HepG2 (cell line): Measurements from ENCODE around the gene IFIT5.

ENCODE experiments used
- AHDC1 ChIP-seq: sonication (generic); formaldehyde crosslinking; IDR thresholded peaks from 2 replicates; pipeline ENCODE4 v1.5.1; 2020; ENCODE audit warnings: mild to moderate bottlenecking, missing genetic modification reagents, borderline replicate concordance
- CBX5 ChIP-seq: sonication (generic); formaldehyde crosslinking; IDR thresholded peaks from 2 replicates; pipeline ENCODE4 v1.4.0; 2020; ENCODE audit warnings: missing genetic modification reagents, borderline replicate concordance
- CREB1 ChIP-seq, 2 experiments: fragments of 450-650 bp in 1 of 2; IDR thresholded peaks; 2 replicates each; pipeline ENCODE4 v1.6.1; 2016 to 2017; ENCODE audit warnings: control low read depth in 1 of 2, mild to moderate bottlenecking in 1 of 2, missing compliant biosample characterization in 1 of 2, missing genetic modification characterization in 1 of 2
- CTCF ChIP-seq: sonication (generic); formaldehyde crosslinking; IDR thresholded peaks from 2 replicates; pipeline ENCODE4 v1.5.0; 2020; ENCODE audit warnings: mild to moderate bottlenecking, missing genetic modification reagents, moderate library complexity
- ETV6 ChIP-seq: sonication (generic); formaldehyde crosslinking; conservative IDR thresholded peaks from 2 replicates; pipeline ENCODE4 v1.4.0; 2020; ENCODE audit warnings: missing genetic modification reagents
- FOXK2 ChIP-seq: fragments of 450-650 bp; IDR thresholded peaks from 2 replicates; pipeline ENCODE4 v1.6.1; 2016
- HNRNPUL1 ChIP-seq: fragments of 200-400 bp; formaldehyde crosslinking; IDR thresholded peaks from 2 replicates; pipeline ENCODE4 v1.6.1; 2017; ENCODE audit warnings: low read depth, mild to moderate bottlenecking, low read length, moderate library complexity
- JUNB ChIP-seq: sonication (generic); formaldehyde crosslinking; IDR thresholded peaks from 2 replicates; pipeline ENCODE4 v1.8.0; 2022; ENCODE audit warnings: missing genetic modification reagents, mild to moderate bottlenecking, borderline replicate concordance
- MAZ ChIP-seq, 2 experiments: sonication (generic) in 1 of 2; formaldehyde crosslinking in 1 of 2; IDR thresholded peaks; 2 replicates each; pipeline versions ENCODE4 v1.5.0 to v1.6.1; 2012 to 2020; ENCODE audit warnings: low read depth in 2 of 2, mild to moderate bottlenecking in 2 of 2, borderline replicate concordance in 1 of 2, improper control_type of control experiment in 1 of 2, low read length in 1 of 2, missing genetic modification reagents in 1 of 2, moderate library complexity in 1 of 2
- MYC ChIP-seq: sonication (generic); formaldehyde crosslinking; IDR thresholded peaks from 2 replicates; pipeline ENCODE4 v1.9.0; 2021; ENCODE audit warnings: missing genetic modification reagents, borderline replicate concordance
- REST ChIP-seq, 2 experiments: IDR thresholded peaks; 2 replicates each; pipeline ENCODE4 v1.6.1; 2011 to 2012; ENCODE audit warnings: low read length in 2 of 2, borderline replicate concordance in 1 of 2, low read depth in 1 of 2, mild to moderate bottlenecking in 1 of 2, moderate library complexity in 1 of 2
- ZKSCAN8 ChIP-seq: IDR thresholded peaks from 2 replicates; pipeline ENCODE4 v1.6.1; 2016; ENCODE audit warnings: borderline replicate concordance, missing genetic modification reagents, missing compliant biosample characterization

GRCh38 chr10:89367529-89367928 lies 46.8 kb upstream of the IFIT5 start:
- TF ChIP-seq REST (IDR thresholded peaks at IDR 0.05; ENCODE audit: borderline replicate concordance in 1 of 2, low read depth in 1 of 2, low read length in 2 of 2) (no peak), ETV6 (no peak), FOXK2 (no peak), HNRNPUL1 (no peak), MAZ (IDR thresholded peaks at IDR 0.05; ENCODE audit: borderline replicate concordance, low read depth, low read length) (no peak), MAZ (CRISPR knock-in tag; IDR thresholded peaks at IDR 0.05; ENCODE audit: low read depth) (no peak), AHDC1 (no peak), MYC (CRISPR knock-in tag) (no peak), CREB1 (IDR thresholded peaks at IDR 0.05) (no peak), CREB1 (CRISPR knock-in tag; IDR thresholded peaks at IDR 0.05) (no peak), JUNB (CRISPR knock-in tag) (no peak), ZKSCAN8 (CRISPR knock-in tag) (no peak), CBX5 (CRISPR knock-in tag) (no peak), CTCF (CRISPR knock-in tag) (no peak)
